Left kidney (tissue), 2 donors: ENCODE measurements around the gene SF3B3. TPM values are rescaled to one million over a fixed set of nuclear protein-coding genes. Genes with fewer than 3 reads are reported as not detected.
"Not testable (repeated sequence)": the region's sequence is repeated elsewhere in the genome, so short reads cannot be mapped to it uniquely, and the experiment has no call there.

Experiments
- DNase-seq: peaks from one replicate; pipeline ENCODE4 v3.0.0-alpha.2; 2013
- polyA plus RNA-seq: library from polyadenylated mRNA; unstranded; fragments of 120-200 nt; gene quantifications from one replicate; pipeline ENCODE4 v1.2.1, GENCODE V29; 2013; ENCODE audit not compliant: insufficient read length

Gene SF3B3
- polyA plus RNA-seq, 1 donor: 416 TPM

- no peak for DNase-seq
These were observed 90.8 kb downstream of the SF3B3 start for GRCh38 chr16:70614208-70614951.

- no peak for DNase-seq
These were observed 92.3 kb downstream of the SF3B3 start for GRCh38 chr16:70615945-70616344.

- not testable (repeated sequence) for DNase-seq
These were observed 98.2 kb downstream of the SF3B3 start for GRCh38 chr16:70621864-70622263.

Other genes with a start within 250 kb of the SF3B3 start
- 85.6 TPM for gene AARS1, start 234.3 kb upstream of the SF3B3 start, polyA plus RNA-seq
- 38.8 TPM for gene DDX19B, start 224.6 kb upstream of the SF3B3 start, polyA plus RNA-seq
- gene DDX19A, start 176.9 kb upstream of the SF3B3 start, polyA plus RNA-seq: 52.7 TPM
- 22.7 TPM for gene ST3GAL2, start 84.7 kb upstream of the SF3B3 start, polyA plus RNA-seq
- gene FCSK, start 69.2 kb upstream of the SF3B3 start, polyA plus RNA-seq: 17.8 TPM
- 74.7 TPM for gene COG4, start 262 bp upstream of the SF3B3 start, polyA plus RNA-seq
- 0.62 TPM for gene IL34, start 122.7 kb downstream of the SF3B3 start, polyA plus RNA-seq
- gene MTSS2, start 162.2 kb downstream of the SF3B3 start, polyA plus RNA-seq: 41.6 TPM